ENCODE results near the gene LSP1. TPM values are rescaled to one million over a fixed set of nuclear protein-coding genes. Genes with fewer than 3 reads are reported as not detected.

LSP1 gene
- total RNA-seq, 1 experiment from 2014 or later = not detected

DNA sequence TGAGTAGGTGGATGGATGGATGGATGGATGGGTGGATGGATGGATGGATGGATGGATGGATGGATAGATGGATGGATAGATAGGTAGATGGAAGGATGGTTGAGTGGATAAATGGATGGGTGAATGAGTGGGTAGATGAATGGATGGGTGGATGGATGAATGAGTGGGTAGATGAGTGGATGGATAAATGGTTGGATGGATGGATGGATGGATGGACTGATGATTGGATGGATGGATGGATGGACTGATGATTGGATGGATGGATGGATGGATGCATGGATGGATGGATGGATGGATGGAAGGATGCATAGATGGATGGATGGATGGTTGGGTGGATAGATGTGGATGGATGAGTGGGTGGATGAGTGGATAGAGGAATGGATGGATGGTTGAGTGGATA, 31.3 kb upstream of the LSP1 start:
- Histone ChIP-seq H3K36me3 (ENCODE audit: insufficient read depth, low read length, poor library complexity, severe bottlenecking) (no peaks in the 10 kb centered on the region), H3K27ac (ENCODE audit: low read depth, low read length, poor library complexity, severe bottlenecking) (no peak overlapping the region), H3K27me3 (replicated peaks; ENCODE audit: insufficient read depth, low read depth, low read length, poor library complexity) (no peaks in the 10 kb centered on the region), H3K4me1 (ENCODE audit: insufficient read depth, low read length, poor library complexity, severe bottlenecking) (no peaks in the 10 kb centered on the region), H3K9me3 (ENCODE audit: low read depth, low read length, poor library complexity, severe bottlenecking) (no peaks in the 10 kb centered on the region), H3K4me3 (ENCODE audit: low read depth, low read length, poor library complexity, severe bottlenecking) (no peak overlapping the region)
- BruUV-seq (replicated peaks) = no TSS peak
- TF ChIP-seq, protein P1, sequence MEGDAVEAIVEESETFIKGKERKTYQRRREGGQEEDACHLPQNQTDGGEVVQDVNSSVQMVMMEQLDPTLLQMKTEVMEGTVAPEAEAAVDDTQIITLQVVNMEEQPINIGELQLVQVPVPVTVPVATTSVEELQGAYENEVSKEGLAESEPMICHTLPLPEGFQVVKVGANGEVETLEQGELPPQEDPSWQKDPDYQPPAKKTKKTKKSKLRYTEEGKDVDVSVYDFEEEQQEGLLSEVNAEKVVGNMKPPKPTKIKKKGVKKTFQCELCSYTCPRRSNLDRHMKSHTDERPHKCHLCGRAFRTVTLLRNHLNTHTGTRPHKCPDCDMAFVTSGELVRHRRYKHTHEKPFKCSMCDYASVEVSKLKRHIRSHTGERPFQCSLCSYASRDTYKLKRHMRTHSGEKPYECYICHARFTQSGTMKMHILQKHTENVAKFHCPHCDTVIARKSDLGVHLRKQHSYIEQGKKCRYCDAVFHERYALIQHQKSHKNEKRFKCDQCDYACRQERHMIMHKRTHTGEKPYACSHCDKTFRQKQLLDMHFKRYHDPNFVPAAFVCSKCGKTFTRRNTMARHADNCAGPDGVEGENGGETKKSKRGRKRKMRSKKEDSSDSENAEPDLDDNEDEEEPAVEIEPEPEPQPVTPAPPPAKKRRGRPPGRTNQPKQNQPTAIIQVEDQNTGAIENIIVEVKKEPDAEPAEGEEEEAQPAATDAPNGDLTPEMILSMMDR (conservative IDR thresholded peaks at IDR 0.05; ENCODE audit: low read depth, low read length) = no peak
- no peak for TF ChIP-seq EZH2 (IDR thresholded peaks at IDR 0.05; ENCODE audit: borderline replicate concordance, low read depth, low read length, poor library complexity, severe bottlenecking)
- intact Hi-C loops (cut with micrococcal nuclease; ENCODE audit: unreplicated experiment) = no loop called here
- ChIA-PET CTCF (no interaction called here), POLR2A (ENCODE audit: low non-redundant PET) (no interaction called here)
- DNase-seq (ENCODE audit: low spot score) = no peak

DNA sequence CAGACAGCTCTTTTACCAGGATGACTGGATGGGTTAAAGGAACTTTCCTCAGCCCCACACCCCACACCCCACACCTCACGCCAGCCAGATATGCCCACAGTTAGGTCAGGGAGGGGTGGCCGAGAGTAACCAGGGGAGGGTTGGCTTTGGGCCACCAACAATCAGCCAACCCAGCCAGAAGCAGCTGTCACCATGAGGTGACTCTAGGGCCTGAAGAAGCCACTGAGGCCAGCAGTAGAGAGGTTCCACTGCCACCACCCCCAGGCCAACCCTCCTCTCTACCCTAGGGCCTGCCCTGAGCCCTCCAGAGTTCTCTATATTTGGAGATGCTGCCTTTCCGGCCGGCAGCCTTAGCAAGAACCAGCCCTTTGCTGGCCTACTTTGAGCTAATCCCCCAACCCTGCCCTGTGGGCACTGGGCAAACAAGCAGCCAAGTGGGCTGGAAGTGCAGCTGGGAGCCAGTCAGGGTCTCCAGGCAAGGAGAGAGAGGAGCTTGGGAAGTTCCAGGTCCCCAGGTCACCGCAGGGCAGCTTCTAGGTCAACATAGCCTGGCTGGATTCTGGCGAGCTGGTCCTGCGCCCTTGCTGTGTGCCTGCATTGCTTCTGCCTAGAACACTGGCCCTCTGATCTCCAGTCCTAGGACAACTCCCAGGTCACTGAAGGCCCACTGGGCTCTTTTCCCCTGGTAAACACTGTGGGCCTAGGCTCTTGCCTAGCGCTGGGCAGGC, 30.1 kb upstream of the LSP1 start:
- TF ChIP-seq, protein P1 (conservative IDR thresholded peaks at IDR 0.05; ENCODE audit: low read depth, low read length) = no peak
- TF ChIP-seq EZH2 (IDR thresholded peaks at IDR 0.05; ENCODE audit: borderline replicate concordance, low read depth, low read length, poor library complexity, severe bottlenecking) = no peak
- intact Hi-C loops (cut with micrococcal nuclease; ENCODE audit: unreplicated experiment) = no loop called here
- POLR2A ChIA-PET (ENCODE audit: low non-redundant PET) = no interaction called here

DNA sequence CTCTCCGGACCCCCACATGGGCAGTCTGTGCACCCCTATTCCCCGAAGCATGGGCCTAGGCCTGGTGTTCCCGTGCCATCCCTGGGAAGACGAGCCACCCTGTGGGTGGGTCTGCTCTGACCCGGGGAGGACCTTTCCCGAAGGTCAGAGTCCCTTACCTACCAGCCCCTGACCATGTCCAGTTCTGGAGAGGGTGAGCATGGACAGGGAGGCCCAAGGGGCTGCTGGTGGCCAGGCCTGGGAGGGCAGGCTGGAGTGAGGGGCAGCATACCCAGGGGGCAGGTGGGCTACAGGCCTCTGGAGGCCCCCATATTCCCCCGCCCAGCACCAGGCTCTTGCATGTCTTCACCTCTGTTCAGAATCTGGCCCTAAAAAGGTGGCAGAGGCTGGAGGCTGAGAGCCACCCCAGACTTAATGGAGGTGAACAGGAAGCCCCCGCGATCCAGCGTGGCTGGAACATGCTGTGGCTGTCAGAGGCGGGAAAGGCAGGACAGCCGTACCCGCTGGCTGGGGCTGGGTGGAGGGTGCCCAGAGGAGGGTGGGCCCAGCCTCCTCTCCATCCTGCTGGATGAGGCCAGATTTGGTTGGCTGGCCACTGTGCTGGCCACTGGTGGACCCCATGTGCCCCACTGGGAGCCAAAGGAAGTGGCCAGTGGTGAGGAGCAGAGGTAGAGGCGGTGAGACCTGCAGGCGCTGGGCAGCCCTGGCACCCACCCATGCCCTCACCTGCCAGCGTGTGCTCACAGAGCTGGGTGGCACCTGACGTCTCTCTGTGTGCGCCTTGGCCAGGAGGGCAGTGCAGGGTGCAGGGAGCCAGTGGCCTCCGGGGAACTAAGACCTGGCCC, 29.3 kb upstream of the LSP1 start:
- no TSS peak for BruUV-seq (replicated peaks)
- Histone ChIP-seq H3K27me3 (replicated peaks; ENCODE audit: insufficient read depth, low read depth, low read length, poor library complexity) (peaks cover 11% of the 10 kb centered on the region), H3K27ac (ENCODE audit: low read depth, low read length, poor library complexity, severe bottlenecking) (no peak overlapping the region), H3K9me3 (ENCODE audit: low read depth, low read length, poor library complexity, severe bottlenecking) (no peaks in the 10 kb centered on the region), H3K4me3 (ENCODE audit: low read depth, low read length, poor library complexity, severe bottlenecking) (no peak overlapping the region), H3K4me1 (ENCODE audit: insufficient read depth, low read length, poor library complexity, severe bottlenecking) (no peaks in the 10 kb centered on the region), H3K36me3 (ENCODE audit: insufficient read depth, low read length, poor library complexity, severe bottlenecking) (no peaks in the 10 kb centered on the region)
- POLR2A ChIA-PET (ENCODE audit: low non-redundant PET) = no interaction called here
- CTCF ChIA-PET = no interaction called here
- TF ChIP-seq, protein P1 (conservative IDR thresholded peaks at IDR 0.05; ENCODE audit: low read depth, low read length) = no peak
- no peak for TF ChIP-seq EZH2 (IDR thresholded peaks at IDR 0.05; ENCODE audit: borderline replicate concordance, low read depth, low read length, poor library complexity, severe bottlenecking)
- intact Hi-C loops (cut with micrococcal nuclease; ENCODE audit: unreplicated experiment) = no loop called here
- DNase-seq (ENCODE audit: low spot score) = no peak

More for the DNA sequence above, 30.1 kb upstream of the LSP1 start:
- CTCF ChIA-PET = no interaction called here
- DNase-seq (ENCODE audit: low spot score) = no peak
- H3K9me3 ChIP-seq (ENCODE audit: low read depth, low read length, poor library complexity, severe bottlenecking) = no peaks in the 10 kb centered on the region
- H3K4me3 ChIP-seq (ENCODE audit: low read depth, low read length, poor library complexity, severe bottlenecking) = no peak overlapping the region
- H3K36me3 ChIP-seq (ENCODE audit: insufficient read depth, low read length, poor library complexity, severe bottlenecking) = no peaks in the 10 kb centered on the region
- BruUV-seq (replicated peaks) = no TSS peak
- peaks cover 4% of the 10 kb centered on the region for H3K27me3 ChIP-seq (replicated peaks; ENCODE audit: insufficient read depth, low read depth, low read length, poor library complexity)
- no peaks in the 10 kb centered on the region for H3K4me1 ChIP-seq (ENCODE audit: insufficient read depth, low read length, poor library complexity, severe bottlenecking)
- H3K27ac ChIP-seq (ENCODE audit: low read depth, low read length, poor library complexity, severe bottlenecking) = no peak overlapping the region

Measured in A673 (cell line).